Sigmoid colon (tissue), 7 donors: ENCODE measurements around the gene CDRT4. TPM values are rescaled to one million over a fixed set of nuclear protein-coding genes. Genes with fewer than 3 reads are reported as not detected.
"Not testable (repeated sequence)": the region's sequence is repeated elsewhere in the genome, so short reads cannot be mapped to it uniquely, and the experiment has no call there.

Source experiments
- DNase-seq: peaks from one replicate; pipeline ENCODE4 v3.0.0-alpha.2; 2019
- H3K27ac ChIP-seq, 4 donors: fragments of 200-600 bp; sonication (generic); one replicate each; pipeline ENCODE4 v1.5.1; 2016 to 2019; ENCODE audit warnings: mild to moderate bottlenecking in 1 of 4
- H3K27me3 ChIP-seq, 3 donors: fragments of 200-600 bp; sonication (generic); one replicate each; pipeline ENCODE4 v1.5.1; 2019; ENCODE audit warnings: mild to moderate bottlenecking in 1 of 3
- H3K36me3 ChIP-seq, 4 donors: fragments of 200-600 bp; sonication (generic); one replicate each; pipeline ENCODE4 v1.5.1; 2016 to 2019
- H3K4me1 ChIP-seq, 4 donors: fragments of 200-600 bp; sonication (generic); one replicate each; pipeline ENCODE4 v1.5.1; 2017 to 2019
- H3K4me3 ChIP-seq, 4 donors: fragments of 200-600 bp; sonication (generic); one replicate each; pipeline ENCODE4 v1.5.1; 2017 to 2019; ENCODE audit warnings: mild to moderate bottlenecking in 2 of 4, moderate library complexity in 1 of 4
- H3K9me3 ChIP-seq, 4 donors: fragments of 200-600 bp in 3 of 4; sonication (generic) in 3 of 4; one replicate each; pipeline versions ENCODE4 v1.5.1 to v1.6.1; 2013 to 2019
- EP300 ChIP-seq, 4 donors: sonication (generic); formaldehyde crosslinking; IDR thresholded peaks; one replicate each; pipeline ENCODE4 v1.6.1; 2017; ENCODE audit warnings: antibody characterized with exemption in 4 of 4
- POLR2A ChIP-seq, 2 donors: fragments of 450-650 bp; IDR thresholded peaks; one replicate each; pipeline ENCODE4 v1.6.1; 2016; ENCODE audit warnings: antibody characterized with exemption in 2 of 2, mild to moderate bottlenecking in 2 of 2, moderate library complexity in 2 of 2
- POLR2AphosphoS5 ChIP-seq, 4 donors: sonication (generic); formaldehyde crosslinking; IDR thresholded peaks; one replicate each; pipeline ENCODE4 v1.6.1; 2017; ENCODE audit warnings: antibody characterized with exemption in 4 of 4
- WGBS, 2 donors: extraction: QIAGEN DNeasy Blood & Tissue Kit; methylation state at CpG; one replicate each; pipeline ENCODE4 v1.1.7; 2013; 5-methylcytosine and 5-hydroxymethylcytosine counted together
- intact Hi-C: fragments of 100-400 bp; cut with DNase I; formaldehyde crosslinking; loops from one replicate; pipeline ENCODE4 v1.15.1; 2023
- polyA plus RNA-seq, 3 donors: library from polyadenylated mRNA; stranded (reverse); fragments of 200-250 nt; gene quantifications; one replicate each; pipeline ENCODE4 v1.2.3, GENCODE V29; 2013
- total RNA-seq, 4 donors: library from RNA; depleted of rRNA; stranded (reverse); fragments of >200 nt; gene quantifications; one replicate each; pipeline ENCODE4 v1.1.0, GENCODE V29; 2016
- TF ChIP-seq, protein P1 (sequence below), 4 experiments: fragments of 450-650 bp in 3 of 4; fragments of 200-600 bp in 1 of 4; IDR thresholded peaks; one replicate each; pipeline ENCODE4 v1.5.1; 2016 to 2019; ENCODE audit warnings: antibody characterized with exemption in 4 of 4, mild to moderate bottlenecking in 3 of 4, moderate library complexity in 2 of 4
- donor health status: healthy with polysubstance abuse.
- donor health status: Bipolar disorder and iron deficiency.
- donor health status: healthy.

Gene CDRT4
- total and polyA plus RNA-seq, 7 donors: 1.8 to 6.6 (median 3.6) TPM; not detected in 1

DNA sequence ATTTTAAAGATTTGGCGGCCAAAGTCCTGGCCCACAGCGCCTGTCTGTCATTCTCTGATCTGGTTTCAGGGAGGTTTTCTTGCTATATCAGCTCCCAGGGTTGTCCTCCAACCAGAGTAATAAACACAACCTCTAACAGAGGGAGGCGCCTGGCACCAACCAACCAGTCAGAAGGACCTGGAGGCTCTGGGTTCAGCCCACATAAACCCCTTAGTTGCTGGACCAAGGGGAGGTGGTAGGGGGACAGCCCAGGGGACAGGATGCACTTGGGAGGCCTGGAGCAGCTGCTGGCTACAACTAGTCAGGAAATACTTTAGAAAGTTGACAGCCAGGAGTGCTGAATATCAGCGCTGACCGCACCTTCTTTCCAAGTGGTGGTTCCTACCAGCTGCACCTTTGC is 41.7 kb upstream of the CDRT4 start:
- WGBS, 2 donors: 87 to 93% methylated on average over 5 of the region's 5 CpGs
- no peak for TF ChIP-seq POLR2AphosphoS5 (IDR thresholded peaks at IDR 0.05)
- TF ChIP-seq, protein P1, sequence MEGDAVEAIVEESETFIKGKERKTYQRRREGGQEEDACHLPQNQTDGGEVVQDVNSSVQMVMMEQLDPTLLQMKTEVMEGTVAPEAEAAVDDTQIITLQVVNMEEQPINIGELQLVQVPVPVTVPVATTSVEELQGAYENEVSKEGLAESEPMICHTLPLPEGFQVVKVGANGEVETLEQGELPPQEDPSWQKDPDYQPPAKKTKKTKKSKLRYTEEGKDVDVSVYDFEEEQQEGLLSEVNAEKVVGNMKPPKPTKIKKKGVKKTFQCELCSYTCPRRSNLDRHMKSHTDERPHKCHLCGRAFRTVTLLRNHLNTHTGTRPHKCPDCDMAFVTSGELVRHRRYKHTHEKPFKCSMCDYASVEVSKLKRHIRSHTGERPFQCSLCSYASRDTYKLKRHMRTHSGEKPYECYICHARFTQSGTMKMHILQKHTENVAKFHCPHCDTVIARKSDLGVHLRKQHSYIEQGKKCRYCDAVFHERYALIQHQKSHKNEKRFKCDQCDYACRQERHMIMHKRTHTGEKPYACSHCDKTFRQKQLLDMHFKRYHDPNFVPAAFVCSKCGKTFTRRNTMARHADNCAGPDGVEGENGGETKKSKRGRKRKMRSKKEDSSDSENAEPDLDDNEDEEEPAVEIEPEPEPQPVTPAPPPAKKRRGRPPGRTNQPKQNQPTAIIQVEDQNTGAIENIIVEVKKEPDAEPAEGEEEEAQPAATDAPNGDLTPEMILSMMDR (IDR thresholded peaks at IDR 0.05): no peak
- TF ChIP-seq EP300 (IDR thresholded peaks at IDR 0.05): no peak
- Histone ChIP-seq H3K27ac (no peak overlapping the region), H3K27me3 (no peaks in the 10 kb centered on the region), H3K36me3 (no peaks in the 10 kb centered on the region), H3K4me3 (no peak overlapping the region), H3K4me1 (peaks cover 0 to 24% (median 13%) of the 10 kb centered on the region in 4 donors), H3K9me3 (no peaks in the 10 kb centered on the region)
- intact Hi-C loops: no loop called here
- no peak for DNase-seq

DNA sequence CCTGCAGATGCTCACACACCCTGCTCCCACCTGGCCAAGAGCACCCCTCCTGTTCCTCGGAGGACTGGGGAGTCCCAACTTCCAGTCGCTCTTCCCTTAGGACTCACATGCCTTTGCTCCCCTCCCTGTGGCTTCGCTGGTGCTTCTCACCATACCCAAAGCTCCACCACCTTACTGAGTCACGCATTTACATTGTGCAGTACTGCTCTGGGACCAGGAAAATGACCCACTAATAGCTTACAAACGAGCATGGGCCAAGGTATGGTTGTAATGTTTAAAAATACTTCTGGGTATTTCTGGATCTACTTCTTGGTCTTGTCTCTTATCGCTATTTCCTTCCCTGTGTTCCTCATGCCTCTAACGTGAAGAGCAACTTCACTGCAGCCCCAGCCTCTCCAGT is 41.0 kb upstream of the CDRT4 start:
- H3K9me3 ChIP-seq: no peaks in the 10 kb centered on the region
- H3K36me3 ChIP-seq: no peaks in the 10 kb centered on the region
- no peak overlapping the region for H3K4me3 ChIP-seq
- no peaks in the 10 kb centered on the region for H3K27me3 ChIP-seq
- H3K27ac ChIP-seq: no peak overlapping the region
- TF ChIP-seq POLR2AphosphoS5 (IDR thresholded peaks at IDR 0.05) (no peak), POLR2A (IDR thresholded peaks at IDR 0.05) (no peak), EP300 (IDR thresholded peaks at IDR 0.05) (no peak)
- TF ChIP-seq, protein P1 (IDR thresholded peaks at IDR 0.05): no peak
- intact Hi-C loops: no loop called here
- WGBS, 2 donors: 78 to 86% methylated on average over 7 of the region's 7 CpGs
- no peak for DNase-seq
- H3K4me1 ChIP-seq: peaks cover 0 to 17% (median 8%) of the 10 kb centered on the region in 4 donors

DNA sequence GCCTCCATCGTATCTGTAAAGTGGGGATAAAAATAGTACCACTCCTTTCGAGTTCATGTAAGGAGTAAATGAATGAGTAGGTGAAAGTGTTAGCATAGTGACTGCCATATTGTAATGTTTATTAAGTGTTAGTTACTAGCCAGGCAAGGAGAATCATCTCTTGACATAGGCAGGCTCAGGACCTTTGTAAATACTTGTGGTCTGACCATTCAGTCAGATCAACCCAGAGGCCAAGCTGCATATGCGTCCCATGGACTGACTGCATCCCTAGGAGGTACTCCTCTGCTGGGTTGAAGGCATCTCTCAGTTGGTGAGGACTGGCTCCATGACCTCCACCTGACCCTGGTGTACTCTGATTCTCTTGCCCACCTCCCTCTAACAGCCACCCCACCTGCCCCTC is 40.5 kb upstream of the CDRT4 start:
- intact Hi-C loops: no loop called here
- Histone ChIP-seq H3K27me3 (no peaks in the 10 kb centered on the region), H3K27ac (no peak overlapping the region), H3K4me1 (peaks cover 0 to 16% (median 9%) of the 10 kb centered on the region in 4 donors), H3K9me3 (no peaks in the 10 kb centered on the region), H3K36me3 (no peaks in the 10 kb centered on the region), H3K4me3 (no peak overlapping the region)
- TF ChIP-seq POLR2AphosphoS5 (IDR thresholded peaks at IDR 0.05): no peak
- TF ChIP-seq, protein P1 (IDR thresholded peaks at IDR 0.05): no peak
- no peak for TF ChIP-seq POLR2A (IDR thresholded peaks at IDR 0.05)
- DNase-seq: no peak
- 93% methylated on average over 3 of the region's 3 CpGs for WGBS, 2 donors

DNA sequence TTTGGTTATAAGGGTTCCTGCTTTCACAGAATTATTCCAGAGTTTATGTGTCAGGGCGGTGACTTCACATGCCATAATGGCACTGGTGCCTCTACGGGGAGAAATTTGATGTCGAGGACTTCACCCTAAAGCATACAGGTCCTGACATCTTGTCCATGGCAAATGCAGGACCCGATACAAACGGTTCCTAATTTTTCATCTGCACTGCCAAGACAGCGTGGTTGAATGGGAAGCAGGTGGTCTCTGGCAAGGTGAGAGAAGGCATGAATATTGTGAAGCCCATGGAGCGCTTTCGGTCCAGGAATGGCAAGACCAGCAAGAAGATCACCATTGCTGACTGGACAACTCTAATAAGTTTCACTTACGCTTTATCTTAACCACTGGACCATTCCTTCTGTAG is 39.6 kb upstream of the CDRT4 start:
- Histone ChIP-seq H3K27me3 (no peaks in the 10 kb centered on the region), H3K4me1 (peaks cover 0 to 20% (median 11%) of the 10 kb centered on the region in 4 donors), H3K36me3 (no peaks in the 10 kb centered on the region), H3K27ac (no peak overlapping the region), H3K9me3 (no peaks in the 10 kb centered on the region), H3K4me3 (no peak overlapping the region)
- intact Hi-C loops: no loop called here
- DNase-seq: no peak
- TF ChIP-seq EP300 (IDR thresholded peaks at IDR 0.05): no peak
- TF ChIP-seq, protein P1 (IDR thresholded peaks at IDR 0.05): no peak
- no peak for TF ChIP-seq POLR2AphosphoS5 (IDR thresholded peaks at IDR 0.05)
- no peak for TF ChIP-seq POLR2A (IDR thresholded peaks at IDR 0.05)
- 97% methylated on average over 9 of the region's 9 CpGs for WGBS, 2 donors

DNA sequence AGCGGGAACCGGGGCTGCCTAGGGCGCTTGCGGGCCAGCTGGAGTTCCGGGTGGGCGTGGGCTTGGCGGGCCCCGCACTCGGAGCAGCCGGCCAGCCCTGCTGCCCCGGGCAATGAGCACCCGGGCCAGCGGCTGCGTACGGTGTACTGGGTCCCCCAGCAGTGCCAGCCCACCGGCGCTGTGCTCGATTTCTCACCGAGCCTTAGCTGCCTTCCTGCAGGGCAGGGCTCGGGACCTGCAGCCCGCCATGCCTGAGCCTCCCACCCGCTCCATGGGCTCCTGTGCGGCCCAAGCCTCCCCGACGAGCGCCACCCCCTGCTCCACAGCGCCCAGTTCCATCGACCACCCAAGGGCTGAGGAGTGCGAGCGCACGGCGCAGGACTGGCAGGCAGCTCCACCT is 38.3 kb upstream of the CDRT4 start:
- H3K27me3 ChIP-seq, H3K9me3 ChIP-seq, H3K36me3 ChIP-seq, DNase-seq, H3K4me3 ChIP-seq, intact Hi-C loops, H3K27ac ChIP-seq: not testable (repeated sequence)
- WGBS, 2 donors: 96 to 98% methylated on average over 32 of the region's 32 CpGs
- H3K4me1 ChIP-seq: peaks cover 0 to 23% (median 15%) of the 10 kb centered on the region in 4 donors
